ENCODE measurements around the gene CIDEB. TPM values are rescaled to one million over a fixed set of nuclear protein-coding genes. Genes with fewer than 3 reads are reported as not detected.
A peak's percentile ranks its signal among the peaks of the same experiment; 100 is the strongest.

Gene CIDEB
- total RNA-seq, 4 donors from 2014 or later, result 4.9 to 12.5 (median 9.5) TPM

DNA sequence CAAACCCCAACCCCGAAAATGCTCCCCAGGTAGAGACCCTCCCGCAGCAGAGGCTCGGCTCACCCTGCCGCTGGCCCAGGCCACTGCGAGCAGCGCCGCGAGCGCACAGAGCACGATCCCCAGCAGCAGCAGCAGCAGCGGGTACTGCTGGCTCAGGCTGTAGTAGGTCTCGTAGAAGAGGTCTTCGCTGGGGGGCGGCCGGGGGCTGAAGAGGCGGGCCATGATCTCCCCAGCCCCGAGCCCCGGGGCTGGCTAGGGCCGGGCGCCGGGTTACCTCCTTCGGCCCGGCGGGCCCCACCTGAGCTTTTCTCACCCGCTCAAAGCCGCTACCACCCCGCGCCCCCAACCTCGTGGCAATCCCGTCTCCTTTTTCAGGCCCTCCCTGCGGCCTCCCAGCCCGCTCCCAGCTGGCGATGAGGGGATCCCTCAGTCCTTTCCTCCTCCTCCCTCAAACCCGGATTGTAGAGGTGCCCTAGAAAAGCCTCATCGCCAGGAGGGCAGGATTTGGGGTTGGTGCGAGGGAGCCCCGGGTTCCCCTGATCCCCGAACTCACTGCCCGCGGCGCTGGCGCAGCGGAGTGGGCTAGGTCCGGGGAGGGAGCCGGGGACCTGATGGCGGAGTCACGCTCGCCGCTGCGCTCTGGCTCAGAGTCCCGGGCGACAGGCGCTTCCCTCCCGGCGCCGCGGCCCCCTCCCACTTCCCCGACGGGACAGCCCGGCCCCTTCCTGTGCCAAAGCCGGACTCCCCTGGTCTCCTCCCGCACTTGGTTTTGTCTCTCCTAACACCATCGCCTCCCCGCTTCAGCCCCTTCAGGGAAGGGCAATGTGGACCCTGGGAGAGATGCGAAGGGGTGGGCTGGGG is 26.9 kb upstream of the CIDEB start, which contains the start of gene ADCY4:
Gene ADCY4, minus strand, starts transcription at position 641 of the 861 bp plus-strand sequence. Its CDS starts 419 bp downstream, at position 222.
- TF ChIP-seq POLR2AphosphoS5 (IDR thresholded peaks at IDR 0.05) (peak; percentile 17), POLR2A (IDR thresholded peaks at IDR 0.05) (peak in 1 of 2 donors; percentile 13)
- TF ChIP-seq, protein P1, sequence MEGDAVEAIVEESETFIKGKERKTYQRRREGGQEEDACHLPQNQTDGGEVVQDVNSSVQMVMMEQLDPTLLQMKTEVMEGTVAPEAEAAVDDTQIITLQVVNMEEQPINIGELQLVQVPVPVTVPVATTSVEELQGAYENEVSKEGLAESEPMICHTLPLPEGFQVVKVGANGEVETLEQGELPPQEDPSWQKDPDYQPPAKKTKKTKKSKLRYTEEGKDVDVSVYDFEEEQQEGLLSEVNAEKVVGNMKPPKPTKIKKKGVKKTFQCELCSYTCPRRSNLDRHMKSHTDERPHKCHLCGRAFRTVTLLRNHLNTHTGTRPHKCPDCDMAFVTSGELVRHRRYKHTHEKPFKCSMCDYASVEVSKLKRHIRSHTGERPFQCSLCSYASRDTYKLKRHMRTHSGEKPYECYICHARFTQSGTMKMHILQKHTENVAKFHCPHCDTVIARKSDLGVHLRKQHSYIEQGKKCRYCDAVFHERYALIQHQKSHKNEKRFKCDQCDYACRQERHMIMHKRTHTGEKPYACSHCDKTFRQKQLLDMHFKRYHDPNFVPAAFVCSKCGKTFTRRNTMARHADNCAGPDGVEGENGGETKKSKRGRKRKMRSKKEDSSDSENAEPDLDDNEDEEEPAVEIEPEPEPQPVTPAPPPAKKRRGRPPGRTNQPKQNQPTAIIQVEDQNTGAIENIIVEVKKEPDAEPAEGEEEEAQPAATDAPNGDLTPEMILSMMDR (IDR thresholded peaks at IDR 0.05), result no peak
- peak within 1 kb of the TSS; percentile 23 to 53 for H3K4me3 ChIP-seq
- ATAC-seq, result peak; percentile 17

DNA sequence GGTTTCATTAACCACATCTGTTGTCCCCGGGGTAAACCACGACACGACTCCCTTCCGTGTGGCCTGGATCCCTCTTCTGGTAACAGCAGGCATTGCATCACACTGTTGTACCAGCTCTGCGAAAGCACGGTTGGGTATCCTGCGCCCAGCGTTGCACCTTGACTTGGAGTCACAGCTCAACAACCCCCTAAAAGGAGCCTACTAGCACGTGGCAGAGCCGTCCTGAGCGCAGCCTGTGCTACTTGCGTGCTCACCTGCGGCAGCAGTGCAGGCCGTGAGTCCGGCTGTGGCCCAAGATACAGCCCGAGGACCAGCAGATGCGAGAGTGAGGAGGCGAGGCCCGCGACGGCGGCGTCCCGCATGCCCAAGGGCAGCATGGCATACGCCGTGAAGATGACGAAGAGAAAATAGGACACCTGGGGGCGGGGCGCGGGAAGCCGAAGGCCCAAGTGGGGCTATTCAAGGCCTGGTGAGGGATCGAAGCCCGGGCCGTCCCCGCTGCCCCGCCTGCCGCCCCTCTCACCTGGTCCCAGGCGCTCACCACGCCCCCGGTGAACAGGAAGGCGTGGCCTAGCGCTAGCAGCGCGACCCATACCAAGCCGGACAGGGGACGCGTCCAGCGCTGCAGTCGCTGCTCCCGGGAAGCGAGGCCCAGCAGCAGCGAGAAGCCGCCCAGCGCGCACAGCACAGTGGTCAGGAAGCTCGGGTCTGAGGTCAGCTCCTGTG is 24.7 kb upstream of the CIDEB start:
- Histone ChIP-seq H3K27me3 (peaks cover 77% of the 10 kb centered on the region), H3K9me3 (no peaks in the 10 kb centered on the region), H3K36me3 (peaks cover 0 to 2% of the 10 kb centered on the region in 2 donors), H3K4me1 (peaks cover 0 to 45% (median 16%) of the 10 kb centered on the region in 3 donors), H3K27ac (no peak overlapping the region), H3K4me3 (peak overlapping the region in 1 of 2 donors; percentile 53)
- TF ChIP-seq, protein P1 (IDR thresholded peaks at IDR 0.05), result peak in 3 of 4 experiments; percentile 73 to 81 (median 80)
- TF ChIP-seq POLR2AphosphoS5 (IDR thresholded peaks at IDR 0.05), result no peak
- WGBS, 2 donors (ENCODE audit: low coverage in 1 of 2), result 0 to 8% methylated on average over 4 to 6 of the region's 56 CpGs
- peak; percentile 54 for ATAC-seq

More for the DNA sequence above, 26.9 kb upstream of the CIDEB start, which contains the start of gene ADCY4:
- WGBS, 2 donors (ENCODE audit: low coverage in 1 of 2), result 0% methylated on average over 4 to 9 of the region's 65 CpGs
- H3K36me3 ChIP-seq, result peaks cover 0 to 8% of the 10 kb centered on the region in 2 donors
- peaks cover 95% of the 10 kb centered on the region for H3K27me3 ChIP-seq
- peak within 1 kb of the TSS in 3 of 4 donors; percentile 67 to 77 (median 70) for H3K27ac ChIP-seq
- peaks cover 0 to 60% (median 21%) of the 10 kb centered on the region in 3 donors for H3K4me1 ChIP-seq
- no peaks in the 10 kb centered on the region for H3K9me3 ChIP-seq

DNA sequence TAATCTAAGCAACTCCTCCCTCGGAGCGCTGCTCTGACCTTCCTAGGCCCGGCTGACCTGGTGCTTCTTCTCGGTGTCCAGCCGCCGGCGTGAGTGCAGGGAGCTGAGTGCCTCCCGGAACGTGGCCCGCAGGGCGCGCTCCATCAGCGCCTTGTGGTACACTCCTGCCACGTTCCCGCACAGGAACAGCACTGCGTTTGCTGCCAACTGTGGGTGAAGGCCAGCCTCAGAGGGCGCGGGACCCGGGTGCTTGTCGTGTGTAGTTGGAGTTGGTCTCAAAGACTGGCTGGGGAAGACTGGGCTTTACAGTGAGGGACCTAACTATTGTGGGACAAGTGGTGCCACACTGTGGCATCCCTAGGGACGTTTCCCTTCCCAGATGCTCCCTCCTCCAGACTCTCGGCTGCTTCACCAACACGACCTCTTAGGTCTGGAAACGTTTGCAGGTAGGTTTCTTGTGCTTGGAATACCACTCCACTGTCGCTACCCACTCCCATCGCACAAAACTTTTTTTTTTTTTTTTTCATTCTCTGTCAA is 24.0 kb upstream of the CIDEB start:
- H3K27ac ChIP-seq, result no peak overlapping the region
- no peak overlapping the region for H3K4me3 ChIP-seq
- peaks cover 0 to 44% (median 16%) of the 10 kb centered on the region in 3 donors for H3K4me1 ChIP-seq
- peaks cover 70% of the 10 kb centered on the region for H3K27me3 ChIP-seq
- H3K36me3 ChIP-seq, result no peaks in the 10 kb centered on the region
- 39 to 45% methylated on average over 6 to 8 of the region's 26 CpGs for WGBS, 2 donors (ENCODE audit: low coverage in 1 of 2)
- no peaks in the 10 kb centered on the region for H3K9me3 ChIP-seq
- ATAC-seq, result no peak
- TF ChIP-seq, protein P1 (IDR thresholded peaks at IDR 0.05), result no peak
- TF ChIP-seq POLR2A (IDR thresholded peaks at IDR 0.05), result no peak
- no peak for TF ChIP-seq EP300 (IDR thresholded peaks at IDR 0.05)
- no peak for TF ChIP-seq POLR2AphosphoS5 (IDR thresholded peaks at IDR 0.05)

DNA sequence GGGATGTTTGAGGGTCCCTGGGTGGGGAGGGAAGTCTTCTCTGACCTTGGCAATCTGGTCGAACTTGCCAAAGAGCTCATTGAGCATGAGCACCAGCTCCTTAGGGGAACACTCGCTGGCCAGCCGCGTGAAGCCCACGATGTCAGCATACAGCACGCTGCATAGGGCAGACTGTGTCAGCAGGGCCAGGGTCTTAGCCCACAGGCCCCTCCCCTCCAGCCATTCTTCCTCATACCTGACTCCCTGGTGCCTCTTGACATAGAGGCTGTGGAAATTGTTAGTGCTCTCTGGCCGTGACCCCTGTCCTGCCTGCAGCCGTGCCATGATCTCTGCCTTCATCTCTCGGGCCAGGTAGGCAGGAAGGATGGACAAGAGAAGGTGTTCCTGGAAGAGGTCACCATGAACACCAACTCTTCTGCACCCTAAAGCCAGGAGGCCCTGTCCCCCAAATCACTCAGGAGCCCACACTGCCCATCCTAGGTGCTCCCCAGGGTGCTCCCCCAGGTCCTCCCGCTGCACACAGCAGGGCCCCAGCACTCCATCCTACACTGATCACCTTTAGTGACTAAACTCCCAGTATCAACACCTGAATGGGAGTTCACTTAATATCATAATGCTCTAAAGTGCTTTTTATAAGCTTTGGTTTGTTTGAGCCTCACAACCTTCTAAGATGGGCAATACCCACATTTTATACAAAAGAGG is 23.3 kb upstream of the CIDEB start:
- ATAC-seq, result no peak
- Histone ChIP-seq H3K4me1 (peaks cover 0 to 44% (median 16%) of the 10 kb centered on the region in 3 donors), H3K27me3 (peaks cover 64% of the 10 kb centered on the region)

More for the DNA sequence above, 23.3 kb upstream of the CIDEB start:
- Histone ChIP-seq H3K27ac (no peak overlapping the region), H3K4me3 (no peak overlapping the region), H3K36me3 (no peaks in the 10 kb centered on the region), H3K9me3 (no peaks in the 10 kb centered on the region)
- WGBS, 2 donors (ENCODE audit: low coverage in 1 of 2), result 95 to 96% methylated on average over 4 to 5 of the region's 10 CpGs
- TF ChIP-seq, protein P1 (IDR thresholded peaks at IDR 0.05), result no peak
- no peak for TF ChIP-seq POLR2A (IDR thresholded peaks at IDR 0.05)
- no peak for TF ChIP-seq EP300 (IDR thresholded peaks at IDR 0.05)
- no peak for TF ChIP-seq POLR2AphosphoS5 (IDR thresholded peaks at IDR 0.05)

Measured in gastroesophageal sphincter (tissue), 4 donors.